22Rv1 (cell line): ENCODE results near the gene NAA16.

ENCODE experiments used
- ZFX ChIP-seq: fragments of 450-650 bp; IDR thresholded peaks from 2 replicates; pipeline ENCODE4 v1.6.1; 2017; ENCODE audit warnings: antibody characterized with exemption, borderline replicate concordance
- TF ChIP-seq, protein P1 (sequence below): fragments of 450-650 bp; IDR thresholded peaks from 2 replicates; pipeline ENCODE4 v1.5.1; 2017; ENCODE audit warnings: mild to moderate bottlenecking

DNA sequence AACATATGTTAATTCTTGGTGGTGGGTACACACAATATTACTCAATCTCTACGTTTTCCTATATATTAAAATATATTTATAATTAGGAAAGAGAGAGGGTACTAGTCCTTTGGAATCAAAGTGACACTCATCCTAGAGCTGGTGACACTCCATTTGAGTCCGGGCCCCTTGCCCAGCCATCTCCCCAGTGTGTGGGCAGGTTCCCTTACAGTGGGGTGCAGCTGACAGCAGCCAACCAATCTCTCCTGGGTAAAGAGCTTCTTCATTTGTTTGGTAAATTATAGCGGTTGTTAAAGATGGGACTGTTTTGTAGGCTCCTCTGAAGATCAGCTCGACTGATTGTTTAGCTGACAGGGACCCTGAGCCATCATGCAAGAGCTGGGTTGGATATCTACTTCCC is 109.1 kb downstream of the NAA16 start:
- TF ChIP-seq, protein P1, sequence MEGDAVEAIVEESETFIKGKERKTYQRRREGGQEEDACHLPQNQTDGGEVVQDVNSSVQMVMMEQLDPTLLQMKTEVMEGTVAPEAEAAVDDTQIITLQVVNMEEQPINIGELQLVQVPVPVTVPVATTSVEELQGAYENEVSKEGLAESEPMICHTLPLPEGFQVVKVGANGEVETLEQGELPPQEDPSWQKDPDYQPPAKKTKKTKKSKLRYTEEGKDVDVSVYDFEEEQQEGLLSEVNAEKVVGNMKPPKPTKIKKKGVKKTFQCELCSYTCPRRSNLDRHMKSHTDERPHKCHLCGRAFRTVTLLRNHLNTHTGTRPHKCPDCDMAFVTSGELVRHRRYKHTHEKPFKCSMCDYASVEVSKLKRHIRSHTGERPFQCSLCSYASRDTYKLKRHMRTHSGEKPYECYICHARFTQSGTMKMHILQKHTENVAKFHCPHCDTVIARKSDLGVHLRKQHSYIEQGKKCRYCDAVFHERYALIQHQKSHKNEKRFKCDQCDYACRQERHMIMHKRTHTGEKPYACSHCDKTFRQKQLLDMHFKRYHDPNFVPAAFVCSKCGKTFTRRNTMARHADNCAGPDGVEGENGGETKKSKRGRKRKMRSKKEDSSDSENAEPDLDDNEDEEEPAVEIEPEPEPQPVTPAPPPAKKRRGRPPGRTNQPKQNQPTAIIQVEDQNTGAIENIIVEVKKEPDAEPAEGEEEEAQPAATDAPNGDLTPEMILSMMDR = no peak
- TF ChIP-seq ZFX = no peak
